GM06990 (cell line): ENCODE results near the gene STRADB.

ENCODE experiments used
- DNase-seq: peaks from one replicate; pipeline ENCODE4 v3.0.0-alpha.2; 2011; ENCODE audit not compliant: insufficient read length; ENCODE audit errors: extremely low read depth
- H3K27me3 ChIP-seq: replicated peaks from 2 replicates; pipeline ENCODE4 v1.6.0; 2011; ENCODE audit warnings: low read length; ENCODE audit not compliant: control insufficient read depth, insufficient read depth
- H3K36me3 ChIP-seq: 2 replicates; pipeline ENCODE4 v1.5.1; 2011; ENCODE audit warnings: low read length; ENCODE audit not compliant: control insufficient read depth, insufficient read depth
- H3K4me3 ChIP-seq: replicated peaks from 2 replicates; pipeline ENCODE4 v1.5.1; 2011; ENCODE audit warnings: low read depth, mild to moderate bottlenecking, control low read depth, low read length
- TF ChIP-seq, protein P1 (sequence below): IDR thresholded peaks from 2 replicates; pipeline ENCODE4 v1.5.1; 2011; ENCODE audit warnings: low read length, control low read depth, mild to moderate bottlenecking, inconsistent platforms; ENCODE audit not compliant: insufficient read depth, poor library complexity, severe bottlenecking

Gene STRADB

DNA sequence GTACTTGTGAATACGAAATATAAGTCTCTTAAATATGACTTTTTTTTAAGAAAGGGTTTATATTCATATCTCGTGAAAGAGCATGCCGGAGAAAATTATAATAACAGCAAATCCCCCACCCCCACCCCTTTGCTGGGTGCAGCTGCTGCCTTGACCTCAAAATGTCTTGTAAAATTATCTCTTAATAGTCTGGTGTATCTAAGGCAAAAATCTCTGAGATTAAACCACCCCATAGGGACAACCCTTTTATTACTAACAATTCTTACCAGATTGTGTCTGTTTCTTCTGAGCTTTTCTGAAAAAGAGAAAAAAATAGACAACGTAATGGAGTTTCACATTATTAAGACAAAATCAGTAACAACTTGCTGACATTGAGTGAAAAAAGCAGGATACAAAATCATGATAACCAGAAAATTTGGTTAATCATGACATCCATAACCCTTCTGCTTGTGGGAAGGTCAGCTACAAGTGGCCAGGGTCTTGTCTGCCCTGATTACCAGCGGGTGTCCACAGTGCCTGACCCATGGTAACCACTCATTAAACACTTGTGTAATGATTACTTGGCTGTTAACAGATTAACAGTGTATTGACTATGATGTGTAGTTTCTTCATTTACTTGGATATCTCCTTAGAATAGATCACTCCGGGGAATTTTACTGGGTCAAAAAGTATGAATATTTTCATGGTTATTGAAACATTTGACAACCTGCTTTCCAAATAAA is 1.5 kb downstream of the STRADB start:
- Histone ChIP-seq H3K4me3 (no peak overlapping the region), H3K27me3 (no peaks in the 10 kb centered on the region), H3K36me3 (no peaks in the 10 kb centered on the region)
- TF ChIP-seq, protein P1, sequence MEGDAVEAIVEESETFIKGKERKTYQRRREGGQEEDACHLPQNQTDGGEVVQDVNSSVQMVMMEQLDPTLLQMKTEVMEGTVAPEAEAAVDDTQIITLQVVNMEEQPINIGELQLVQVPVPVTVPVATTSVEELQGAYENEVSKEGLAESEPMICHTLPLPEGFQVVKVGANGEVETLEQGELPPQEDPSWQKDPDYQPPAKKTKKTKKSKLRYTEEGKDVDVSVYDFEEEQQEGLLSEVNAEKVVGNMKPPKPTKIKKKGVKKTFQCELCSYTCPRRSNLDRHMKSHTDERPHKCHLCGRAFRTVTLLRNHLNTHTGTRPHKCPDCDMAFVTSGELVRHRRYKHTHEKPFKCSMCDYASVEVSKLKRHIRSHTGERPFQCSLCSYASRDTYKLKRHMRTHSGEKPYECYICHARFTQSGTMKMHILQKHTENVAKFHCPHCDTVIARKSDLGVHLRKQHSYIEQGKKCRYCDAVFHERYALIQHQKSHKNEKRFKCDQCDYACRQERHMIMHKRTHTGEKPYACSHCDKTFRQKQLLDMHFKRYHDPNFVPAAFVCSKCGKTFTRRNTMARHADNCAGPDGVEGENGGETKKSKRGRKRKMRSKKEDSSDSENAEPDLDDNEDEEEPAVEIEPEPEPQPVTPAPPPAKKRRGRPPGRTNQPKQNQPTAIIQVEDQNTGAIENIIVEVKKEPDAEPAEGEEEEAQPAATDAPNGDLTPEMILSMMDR: no peak
- no peak for DNase-seq

- TF ChIP-seq, protein P1: no peak
- Histone ChIP-seq H3K4me3 (no peak overlapping the region), H3K27me3 (no peaks in the 10 kb centered on the region), H3K36me3 (no peaks in the 10 kb centered on the region)
- DNase-seq: no peak
Observed at GRCh38 chr2:201458381-201458780, 6.8 kb downstream of the STRADB start.

- TF ChIP-seq, protein P1: no peak
- no peaks in the 10 kb centered on the region; the same call in 1 of the 2 replicates for H3K36me3 ChIP-seq
- H3K4me3 ChIP-seq: no peak overlapping the region
- DNase-seq: no peak
- no peaks in the 10 kb centered on the region for H3K27me3 ChIP-seq
Observed at GRCh38 chr2:201460532-201460931, 9.0 kb downstream of the STRADB start.

- TF ChIP-seq, protein P1: no peak
- Histone ChIP-seq H3K4me3 (no peak overlapping the region), H3K36me3 (no peaks in the 10 kb centered on the region; the same call in 1 of the 2 replicates), H3K27me3 (no peaks in the 10 kb centered on the region)
- no peak for DNase-seq
Observed at GRCh38 chr2:201464547-201464946, 13.0 kb downstream of the STRADB start.

DNA sequence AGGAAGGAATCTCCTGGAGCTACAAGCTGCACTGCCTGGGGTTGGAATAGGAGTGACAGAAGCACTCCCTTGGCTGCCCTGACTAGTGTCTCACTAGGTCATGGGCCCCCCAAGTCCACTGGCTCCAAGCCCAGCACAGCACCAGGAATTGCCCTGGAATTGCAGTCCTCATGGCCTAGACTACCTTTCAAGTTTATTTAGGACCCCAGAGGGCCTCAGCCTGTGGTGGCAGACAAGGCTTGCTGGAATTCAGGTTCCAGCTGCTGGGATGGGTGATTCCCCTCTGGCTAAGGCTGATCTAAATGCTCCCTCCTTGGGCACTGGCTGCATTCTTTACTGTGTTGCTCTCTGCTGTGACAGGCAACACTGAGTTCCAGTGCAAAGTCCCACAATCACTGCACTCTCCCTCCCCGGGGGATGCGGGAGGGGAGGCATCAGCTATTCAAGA is 14.0 kb downstream of the STRADB start:
- Histone ChIP-seq H3K4me3 (no peak overlapping the region), H3K27me3 (no peaks in the 10 kb centered on the region), H3K36me3 (no peaks in the 10 kb centered on the region; the same call in 1 of the 2 replicates)
- no peak for DNase-seq
- TF ChIP-seq, protein P1: no peak
